Measurements from ENCODE around the gene PRUNE1.

DNA sequence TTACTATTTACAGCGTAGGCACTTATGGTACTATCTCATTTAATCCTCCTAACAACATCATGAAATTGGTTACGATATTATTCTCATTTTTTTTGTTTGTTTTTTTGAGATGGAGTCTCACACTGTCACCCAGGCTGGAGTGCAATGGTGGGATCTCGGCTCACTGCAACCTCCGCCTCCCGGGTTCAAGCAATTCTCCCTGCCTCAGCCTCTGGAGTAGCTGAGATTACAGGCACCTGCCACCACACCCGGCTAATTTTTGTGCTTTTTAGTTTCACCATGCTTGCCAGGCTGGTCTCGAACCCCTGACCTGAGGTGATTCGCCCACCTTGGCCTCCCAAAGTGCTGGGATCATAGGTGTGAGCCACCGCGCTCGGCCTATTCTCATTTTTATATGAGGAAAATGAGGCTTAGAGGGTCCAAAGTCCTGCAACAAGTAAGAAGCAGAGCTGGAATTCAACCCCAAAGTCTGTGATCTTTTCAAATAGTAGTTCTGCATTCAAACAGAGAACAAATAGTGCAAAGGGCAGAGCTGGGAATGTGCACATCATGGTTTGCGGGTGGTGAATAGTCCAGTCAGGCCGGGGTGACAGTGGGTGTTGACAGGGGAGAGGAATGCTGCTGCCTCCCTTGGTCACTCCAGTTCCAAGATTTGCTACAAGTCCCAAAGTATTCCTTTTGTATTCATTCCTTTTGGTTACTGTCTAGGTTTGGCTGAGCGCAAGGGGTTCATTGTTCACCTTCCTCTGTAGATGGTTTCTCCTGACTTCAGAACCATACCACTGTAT is 4.6 kb downstream of the PRUNE1 start:
- TF ChIP-seq POLR2A (IDR thresholded peaks at IDR 0.05) = no peak
- TF ChIP-seq, protein P1, sequence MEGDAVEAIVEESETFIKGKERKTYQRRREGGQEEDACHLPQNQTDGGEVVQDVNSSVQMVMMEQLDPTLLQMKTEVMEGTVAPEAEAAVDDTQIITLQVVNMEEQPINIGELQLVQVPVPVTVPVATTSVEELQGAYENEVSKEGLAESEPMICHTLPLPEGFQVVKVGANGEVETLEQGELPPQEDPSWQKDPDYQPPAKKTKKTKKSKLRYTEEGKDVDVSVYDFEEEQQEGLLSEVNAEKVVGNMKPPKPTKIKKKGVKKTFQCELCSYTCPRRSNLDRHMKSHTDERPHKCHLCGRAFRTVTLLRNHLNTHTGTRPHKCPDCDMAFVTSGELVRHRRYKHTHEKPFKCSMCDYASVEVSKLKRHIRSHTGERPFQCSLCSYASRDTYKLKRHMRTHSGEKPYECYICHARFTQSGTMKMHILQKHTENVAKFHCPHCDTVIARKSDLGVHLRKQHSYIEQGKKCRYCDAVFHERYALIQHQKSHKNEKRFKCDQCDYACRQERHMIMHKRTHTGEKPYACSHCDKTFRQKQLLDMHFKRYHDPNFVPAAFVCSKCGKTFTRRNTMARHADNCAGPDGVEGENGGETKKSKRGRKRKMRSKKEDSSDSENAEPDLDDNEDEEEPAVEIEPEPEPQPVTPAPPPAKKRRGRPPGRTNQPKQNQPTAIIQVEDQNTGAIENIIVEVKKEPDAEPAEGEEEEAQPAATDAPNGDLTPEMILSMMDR (IDR thresholded peaks at IDR 0.05) = no peak
